Neural cell (in vitro differentiated cells): Measurements from ENCODE around the gene EFEMP2. TPM values are rescaled to one million over a fixed set of nuclear protein-coding genes. Genes with fewer than 3 reads are reported as not detected.

Experiments used
- H2AFZ ChIP-seq: fragments of 200-600, 300-800 bp; sonication (generic), shearing (Covaris generic); 2 replicates; pipeline ENCODE4 v1.6.0; 2014; ENCODE audit warnings: low read depth, mild to moderate bottlenecking, antibody characterized with exemption, low read length, moderate library complexity
- H3F3A ChIP-seq: fragments of 200-600 bp; shearing (Covaris generic); 2 replicates; pipeline ENCODE4 v1.6.1; 2016; ENCODE audit warnings: mild to moderate bottlenecking, moderate library complexity, mixed read lengths, antibody characterized with exemption, low read length; ENCODE audit not compliant: insufficient read depth, poor library complexity, severe bottlenecking
- H3K27ac ChIP-seq: fragments of 200-600, 300-800 bp; sonication (generic), shearing (Covaris generic); 2 replicates; pipeline ENCODE4 v1.5.1; 2014; ENCODE audit warnings: mild to moderate bottlenecking, low read length, moderate library complexity
- H3K27me3 ChIP-seq: fragments of 300-800, 200-600 bp; sonication (generic), shearing (Covaris generic); 2 replicates; pipeline ENCODE4 v1.6.0; 2014; ENCODE audit warnings: mild to moderate bottlenecking, low read depth, low read length, moderate library complexity; ENCODE audit not compliant: insufficient read depth
- H3K36me3 ChIP-seq: fragments of 300-800, 200-600 bp; sonication (generic), shearing (Covaris generic); 2 replicates; pipeline ENCODE4 v1.5.1; 2014; ENCODE audit warnings: mild to moderate bottlenecking, antibody characterized with exemption, low read length, moderate library complexity; ENCODE audit not compliant: insufficient read depth
- H3K4me2 ChIP-seq: fragments of 300-800, 200-600 bp; sonication (generic), shearing (Covaris generic); 2 replicates; pipeline ENCODE4 v1.6.0; 2014; ENCODE audit warnings: mild to moderate bottlenecking, low read length
- H3K4me3 ChIP-seq: fragments of 300-800, 200-600 bp; sonication (generic), shearing (Covaris generic); 2 replicates; pipeline ENCODE4 v1.5.1; 2014; ENCODE audit warnings: mild to moderate bottlenecking, low read length, moderate library complexity
- H3K79me2 ChIP-seq: fragments of 200-600 bp; shearing (Covaris generic); replicated peaks from 2 replicates; pipeline ENCODE4 v1.6.0; 2014; ENCODE audit warnings: mild to moderate bottlenecking, low read length, moderate library complexity; ENCODE audit not compliant: insufficient read depth
- H3K9ac ChIP-seq: fragments of 300-800, 200-600 bp; sonication (generic), shearing (Covaris generic); 2 replicates; pipeline ENCODE4 v1.6.1; 2016; ENCODE audit warnings: mild to moderate bottlenecking, low read length, mixed read lengths
- H3K9me2 ChIP-seq: fragments of 200-600 bp; shearing (Covaris generic); 2 replicates; pipeline ENCODE4 v1.6.1; 2016; ENCODE audit warnings: mild to moderate bottlenecking, low read length, mixed read lengths; ENCODE audit not compliant: insufficient read depth
- H3K9me3 ChIP-seq: fragments of 200-600, 300-800 bp; sonication (generic), shearing (Covaris generic); 2 replicates; pipeline ENCODE4 v1.6.1; 2016; ENCODE audit warnings: mild to moderate bottlenecking, mixed run types, low read length, moderate library complexity, mixed read lengths
- H4K20me1 ChIP-seq: fragments of 200-600 bp; shearing (Covaris generic); 2 replicates; pipeline ENCODE4 v1.6.1; 2016; ENCODE audit warnings: mild to moderate bottlenecking, mixed run types; ENCODE audit not compliant: insufficient read depth
- CTCF ChIP-seq: fragments of 450-650 bp; IDR thresholded peaks from 2 replicates; pipeline ENCODE4 v1.5.1; 2014; ENCODE audit warnings: antibody characterized with exemption, mild to moderate bottlenecking, moderate library complexity; ENCODE audit not compliant: poor library complexity, severe bottlenecking
- EP300 ChIP-seq: fragments of 450-650 bp; conservative IDR thresholded peaks from 2 replicates; pipeline ENCODE4 v1.6.1; 2014; ENCODE audit warnings: antibody characterized with exemption, mild to moderate bottlenecking, moderate library complexity; ENCODE audit not compliant: poor library complexity, severe bottlenecking
- EZH2 ChIP-seq: fragments of 200-600, 300-800 bp; shearing (Covaris generic), sonication (generic); IDR thresholded peaks from 2 replicates; pipeline ENCODE4 v1.6.1; 2014; ENCODE audit warnings: antibody characterized with exemption, low read length, borderline replicate concordance, mild to moderate bottlenecking; ENCODE audit not compliant: insufficient read depth, poor library complexity, severe bottlenecking
- MXI1 ChIP-seq: fragments of 450-650 bp; conservative IDR thresholded peaks from 2 replicates; pipeline ENCODE4 v1.6.1; 2014; ENCODE audit warnings: antibody characterized with exemption, mild to moderate bottlenecking; ENCODE audit not compliant: poor library complexity, severe bottlenecking
- POLR2AphosphoS5 ChIP-seq: IDR thresholded peaks from 2 replicates; pipeline ENCODE4 v1.6.1; 2012
- RAD21 ChIP-seq: fragments of 450-650 bp; conservative IDR thresholded peaks from 2 replicates; pipeline ENCODE4 v1.6.1; 2014; ENCODE audit warnings: antibody characterized with exemption, mild to moderate bottlenecking, moderate library complexity
- SMC3 ChIP-seq: fragments of 450-650 bp; conservative IDR thresholded peaks from 2 replicates; pipeline ENCODE4 v1.6.1; 2014; ENCODE audit warnings: antibody characterized with exemption, mild to moderate bottlenecking, moderate library complexity; ENCODE audit not compliant: poor library complexity
- TAF1 ChIP-seq: IDR thresholded peaks from 2 replicates; pipeline ENCODE4 v1.6.1; 2012; ENCODE audit warnings: low read depth
- polyA plus RNA-seq: library from polyadenylated mRNA; depleted of rRNA; stranded (reverse); fragments of >200 nt; gene quantifications from 2 replicates; pipeline ENCODE4 v1.2.3, GENCODE V29; 2014
- TF ChIP-seq, protein P1 (sequence below): IDR thresholded peaks from 2 replicates; pipeline ENCODE4 v1.6.1; 2012; ENCODE audit warnings: borderline replicate concordance

The EFEMP2 gene
- polyA plus RNA-seq, 1 donor from 2014 or later: 0.67 TPM

- Histone ChIP-seq H3K4me2 (no peak overlapping the region), H4K20me1 (no peaks in the 10 kb centered on the region), H2AFZ (no peak overlapping the region), H3F3A (no peaks in the 10 kb centered on the region), H3K4me3 (no peak overlapping the region), H3K9me2 (no peaks in the 10 kb centered on the region), H3K79me2 (peaks cover 20% of the 10 kb centered on the region), H3K9me3 (no peaks in the 10 kb centered on the region), H3K27me3 (no peaks in the 10 kb centered on the region), H3K36me3 (no peaks in the 10 kb centered on the region), H3K27ac (no peak overlapping the region), H3K9ac (no peak overlapping the region)
- TF ChIP-seq POLR2AphosphoS5 (no peak), EZH2 (no peak), RAD21 (no peak), MXI1 (no peak), SMC3 (no peak), CTCF (no peak), TAF1 (no peak), EP300 (no peak)
- TF ChIP-seq, protein P1, sequence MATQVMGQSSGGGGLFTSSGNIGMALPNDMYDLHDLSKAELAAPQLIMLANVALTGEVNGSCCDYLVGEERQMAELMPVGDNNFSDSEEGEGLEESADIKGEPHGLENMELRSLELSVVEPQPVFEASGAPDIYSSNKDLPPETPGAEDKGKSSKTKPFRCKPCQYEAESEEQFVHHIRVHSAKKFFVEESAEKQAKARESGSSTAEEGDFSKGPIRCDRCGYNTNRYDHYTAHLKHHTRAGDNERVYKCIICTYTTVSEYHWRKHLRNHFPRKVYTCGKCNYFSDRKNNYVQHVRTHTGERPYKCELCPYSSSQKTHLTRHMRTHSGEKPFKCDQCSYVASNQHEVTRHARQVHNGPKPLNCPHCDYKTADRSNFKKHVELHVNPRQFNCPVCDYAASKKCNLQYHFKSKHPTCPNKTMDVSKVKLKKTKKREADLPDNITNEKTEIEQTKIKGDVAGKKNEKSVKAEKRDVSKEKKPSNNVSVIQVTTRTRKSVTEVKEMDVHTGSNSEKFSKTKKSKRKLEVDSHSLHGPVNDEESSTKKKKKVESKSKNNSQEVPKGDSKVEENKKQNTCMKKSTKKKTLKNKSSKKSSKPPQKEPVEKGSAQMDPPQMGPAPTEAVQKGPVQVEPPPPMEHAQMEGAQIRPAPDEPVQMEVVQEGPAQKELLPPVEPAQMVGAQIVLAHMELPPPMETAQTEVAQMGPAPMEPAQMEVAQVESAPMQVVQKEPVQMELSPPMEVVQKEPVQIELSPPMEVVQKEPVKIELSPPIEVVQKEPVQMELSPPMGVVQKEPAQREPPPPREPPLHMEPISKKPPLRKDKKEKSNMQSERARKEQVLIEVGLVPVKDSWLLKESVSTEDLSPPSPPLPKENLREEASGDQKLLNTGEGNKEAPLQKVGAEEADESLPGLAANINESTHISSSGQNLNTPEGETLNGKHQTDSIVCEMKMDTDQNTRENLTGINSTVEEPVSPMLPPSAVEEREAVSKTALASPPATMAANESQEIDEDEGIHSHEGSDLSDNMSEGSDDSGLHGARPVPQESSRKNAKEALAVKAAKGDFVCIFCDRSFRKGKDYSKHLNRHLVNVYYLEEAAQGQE: no peak
Measured at GRCh38 chr11:65917077-65917433, 44.5 kb upstream of the EFEMP2 start.

DNA sequence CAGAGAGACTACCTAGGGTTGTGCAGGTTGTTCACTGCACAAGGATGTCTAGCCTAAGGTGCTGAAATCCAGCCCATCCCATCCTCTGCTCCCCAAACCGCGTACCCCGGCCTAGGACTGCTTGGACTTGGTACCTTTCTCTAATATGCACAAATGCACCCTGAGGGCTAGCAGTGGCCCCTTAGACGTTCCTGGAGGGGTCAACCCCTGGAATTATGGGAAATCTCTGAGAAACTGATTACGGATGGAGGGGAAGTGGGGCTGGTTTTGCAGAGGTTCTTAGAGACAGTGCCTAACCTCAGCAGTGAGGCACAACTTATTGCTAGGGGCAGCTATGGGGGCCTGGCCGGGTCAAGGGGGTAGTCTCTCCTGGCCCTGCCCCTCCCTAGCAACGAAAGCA is 43.8 kb upstream of the EFEMP2 start:
- no peaks in the 10 kb centered on the region for H4K20me1 ChIP-seq
- H3K9me3 ChIP-seq: no peaks in the 10 kb centered on the region
- H3F3A ChIP-seq: no peaks in the 10 kb centered on the region
- no peak overlapping the region for H3K4me3 ChIP-seq
- no peak overlapping the region for H2AFZ ChIP-seq
- no peaks in the 10 kb centered on the region for H3K36me3 ChIP-seq
- H3K9ac ChIP-seq: no peak overlapping the region
- H3K79me2 ChIP-seq: peaks cover 20% of the 10 kb centered on the region
- no peaks in the 10 kb centered on the region for H3K9me2 ChIP-seq
- H3K27me3 ChIP-seq: no peaks in the 10 kb centered on the region
- TF ChIP-seq POLR2AphosphoS5: no peak
- TF ChIP-seq EZH2: no peak
- TF ChIP-seq EP300: no peak
- TF ChIP-seq MXI1: no peak
- TF ChIP-seq RAD21: no peak
- TF ChIP-seq, protein P1: no peak
- no peak for TF ChIP-seq TAF1
- no peak for TF ChIP-seq SMC3
- no peak for TF ChIP-seq CTCF
- H3K27ac ChIP-seq: no peak overlapping the region
- no peak overlapping the region for H3K4me2 ChIP-seq
